SK-N-SH treated with all-trans-retinoic acid at 6 μM for 48 hours (cell line): ENCODE measurements around the gene TNP2.

ENCODE experiments used
- ARNTL ChIP-seq: fragments of 450-650 bp; formaldehyde crosslinking; IDR thresholded peaks from 2 replicates; pipeline ENCODE4 v1.5.0; 2020; ENCODE audit warnings: low read depth, mild to moderate bottlenecking, moderate library complexity, borderline replicate concordance
- GLIS3 ChIP-seq: fragments of 250-450 bp; sonication (Bioruptor Pico); IDR thresholded peaks from 2 replicates; pipeline ENCODE4 v1.5.0; 2020; ENCODE audit warnings: mild to moderate bottlenecking, moderate library complexity
- OSR1 ChIP-seq: fragments of 250-450 bp; sonication (Bioruptor Pico); IDR thresholded peaks from 2 replicates; pipeline ENCODE4 v1.8.0; 2022; ENCODE audit warnings: moderate library complexity, mild to moderate bottlenecking, inconsistent platforms
- RARB ChIP-seq: fragments of 250-450 bp; sonication (Bioruptor Pico); IDR thresholded peaks from 2 replicates; pipeline ENCODE4 v1.8.0; 2021; ENCODE audit warnings: mild to moderate bottlenecking, moderate library complexity
- SNAI2 ChIP-seq: fragments of 250-450 bp; sonication (Bioruptor Pico); IDR thresholded peaks from 2 replicates; pipeline ENCODE4 v1.5.0; 2020; ENCODE audit warnings: mild to moderate bottlenecking, moderate library complexity
- ZFP3 ChIP-seq: fragments of 250-450 bp; sonication (Bioruptor Pico); IDR thresholded peaks from 2 replicates; pipeline ENCODE4 v1.5.0; 2020; ENCODE audit warnings: mild to moderate bottlenecking, moderate library complexity
- ZFP30 ChIP-seq: fragments of 450-650 bp; formaldehyde crosslinking; IDR thresholded peaks from 2 replicates; pipeline ENCODE4 v1.5.0; 2022; ENCODE audit warnings: mild to moderate bottlenecking, moderate library complexity
- ZNF565 ChIP-seq: fragments of 450-650 bp; formaldehyde crosslinking; conservative IDR thresholded peaks from 2 replicates; pipeline ENCODE4 v1.5.0; 2020; ENCODE audit warnings: low read depth, mild to moderate bottlenecking, moderate library complexity
- TF ChIP-seq, protein P1 (sequence below): fragments of 250-450 bp; sonication (Bioruptor Pico); IDR thresholded peaks from 2 replicates; pipeline ENCODE4 v1.5.1; 2020; ENCODE audit warnings: low read depth, mild to moderate bottlenecking, moderate library complexity

DNA sequence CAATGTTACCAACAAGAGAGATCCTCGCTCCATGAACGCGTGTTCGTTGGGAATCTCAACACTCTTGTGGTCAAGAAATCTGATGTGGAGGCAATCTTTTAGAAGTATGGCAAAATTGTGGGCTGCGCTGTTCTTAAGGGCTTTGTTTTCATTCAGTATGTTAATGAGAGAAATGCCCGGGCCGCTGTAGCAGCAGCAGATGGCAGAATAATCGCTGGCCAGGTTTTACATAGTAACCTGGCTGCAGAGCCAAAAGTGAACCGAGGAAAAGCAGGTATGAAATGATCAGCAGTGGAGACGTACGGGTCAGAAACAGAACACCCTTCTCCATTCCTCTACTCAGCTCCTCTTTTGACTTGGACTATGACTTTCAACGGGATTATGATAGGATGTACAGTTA is 26.5 kb downstream of the TNP2 start:
- TF ChIP-seq GLIS3 (no peak), SNAI2 (CRISPR knock-in tag) (no peak), OSR1 (CRISPR knock-in tag) (no peak), RARB (CRISPR knock-in tag) (no peak), ARNTL (CRISPR knock-in tag) (no peak), ZFP3 (CRISPR knock-in tag) (no peak), ZFP30 (no peak), ZNF565 (CRISPR knock-in tag) (no peak)
- TF ChIP-seq, protein P1, sequence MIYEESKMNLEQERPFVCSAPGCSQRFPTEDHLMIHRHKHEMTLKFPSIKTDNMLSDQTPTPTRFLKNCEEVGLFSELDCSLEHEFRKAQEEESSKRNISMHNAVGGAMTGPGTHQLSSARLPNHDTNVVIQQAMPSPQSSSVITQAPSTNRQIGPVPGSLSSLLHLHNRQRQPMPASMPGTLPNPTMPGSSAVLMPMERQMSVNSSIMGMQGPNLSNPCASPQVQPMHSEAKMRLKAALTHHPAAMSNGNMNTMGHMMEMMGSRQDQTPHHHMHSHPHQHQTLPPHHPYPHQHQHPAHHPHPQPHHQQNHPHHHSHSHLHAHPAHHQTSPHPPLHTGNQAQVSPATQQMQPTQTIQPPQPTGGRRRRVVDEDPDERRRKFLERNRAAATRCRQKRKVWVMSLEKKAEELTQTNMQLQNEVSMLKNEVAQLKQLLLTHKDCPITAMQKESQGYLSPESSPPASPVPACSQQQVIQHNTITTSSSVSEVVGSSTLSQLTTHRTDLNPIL (CRISPR knock-in tag), result no peak
